H1 (cell line): ENCODE results near the gene ADAM19. TPM values are rescaled to one million over a fixed set of nuclear protein-coding genes. Genes with fewer than 3 reads are reported as not detected.

Source experiments
- CTCF ChIA-PET: fragments of 300-600 bp; sonication (Branson Sonifier 250); formaldehyde crosslinking; loops from one replicate; lab custom pipeline; 2021; ENCODE audit not compliant: partially characterized antibody; lab: Charles Lee
- POLR2A ChIA-PET: fragments of 300-600 bp; sonication (Branson Sonifier 250); formaldehyde crosslinking; loops from one replicate; lab custom pipeline; 2021; ENCODE audit warnings: inconsistent platforms; ENCODE audit not compliant: partially characterized antibody; lab: Charles Lee
- DNase-seq, 2 experiments: peaks; one replicate each; pipeline versions ENCODE4 v3.0.0 to v3.0.0-alpha.2; 2010 to 2022; ENCODE audit warnings: low spot score in 2 of 2, low read depth in 1 of 2, mixed read lengths in 1 of 2
- FAIRE-seq: peaks from 2 replicates; lab custom pipeline; 2011; peaks lifted over from hg19 to GRCh38; lab: Jason Lieb, UNC
- H2AFZ ChIP-seq: 2 replicates; pipeline ENCODE4 v1.8.1; 2012; ENCODE audit warnings: low read length, inconsistent platforms
- H2AK5ac ChIP-seq: 2 replicates; pipeline ENCODE4 v1.6.1; 2013; ENCODE audit warnings: low read depth, low read length
- H2BK120ac ChIP-seq: replicated peaks from 2 replicates; pipeline ENCODE3; 2013; ENCODE audit warnings: low read depth, low read length, inconsistent platforms
- H2BK12ac ChIP-seq: 2 replicates; pipeline ENCODE4 v1.6.1; 2013; ENCODE audit warnings: low read depth, low read length
- H2BK15ac ChIP-seq: 2 replicates; pipeline ENCODE4 v1.6.1; 2013; ENCODE audit warnings: low read length
- H2BK20ac ChIP-seq: 2 replicates; pipeline ENCODE4 v1.6.1; 2013; ENCODE audit warnings: low read length
- H2BK5ac ChIP-seq: 2 replicates; pipeline ENCODE4 v1.6.1; 2013; ENCODE audit warnings: low read depth, low read length
- H3K14ac ChIP-seq: 2 replicates; pipeline ENCODE4 v1.6.1; 2013; ENCODE audit warnings: inconsistent platforms; ENCODE audit not compliant: insufficient read length
- H3K18ac ChIP-seq: 2 replicates; pipeline ENCODE4 v1.6.1; 2013; ENCODE audit warnings: low read length; ENCODE audit errors: extremely low read depth
- H3K23ac ChIP-seq: 2 replicates; pipeline ENCODE4 v1.6.1; 2013; ENCODE audit warnings: inconsistent platforms; ENCODE audit not compliant: insufficient read length
- H3K23me2 ChIP-seq: 2 replicates; pipeline ENCODE4 v1.6.1; 2013; ENCODE audit warnings: low read depth, low read length
- H3K27ac ChIP-seq: 2 replicates; pipeline ENCODE4 v1.6.1; 2011; ENCODE audit warnings: low read depth, low read length, inconsistent platforms
- H3K27me3 ChIP-seq, 4 experiments: replicated peaks in 1 of 4; 1 replicate in 1 of 4; 2 replicates in 3 of 4; pipeline versions ENCODE4 v1.6.1 to v1.8.1; 2011 to 2013; ENCODE audit warnings: low read length in 3 of 4, mild to moderate bottlenecking in 3 of 4, inconsistent platforms in 2 of 4, mixed read lengths in 2 of 4, moderate library complexity in 1 of 4; ENCODE audit not compliant: control insufficient read depth in 3 of 4, insufficient read depth in 3 of 4; ENCODE audit errors: extremely low read depth in 1 of 4
- H3K36me3 ChIP-seq, 4 experiments: 2 replicates each; pipeline versions ENCODE4 v1.6.1 to v1.8.1; 2011 to 2013; ENCODE audit warnings: mild to moderate bottlenecking in 4 of 4, low read length in 3 of 4, moderate library complexity in 2 of 4, control low read depth in 1 of 4, inconsistent platforms in 1 of 4; ENCODE audit not compliant: insufficient read depth in 4 of 4, control insufficient read depth in 2 of 4
- H3K4ac ChIP-seq: replicated peaks from 2 replicates; pipeline ENCODE3; 2013; ENCODE audit warnings: low read length, low read depth, mixed read lengths, inconsistent platforms; ENCODE audit not compliant: insufficient read length
- H3K4me1 ChIP-seq, 4 experiments: replicated peaks in 1 of 4; 1 replicate in 1 of 4; 2 replicates in 3 of 4; pipeline versions ENCODE4 v1.6.1 to v1.8.1; 2011 to 2013; ENCODE audit warnings: low read length in 3 of 4, inconsistent platforms in 2 of 4, mixed read lengths in 1 of 4; ENCODE audit not compliant: insufficient read depth in 4 of 4, control insufficient read depth in 3 of 4
- H3K4me2 ChIP-seq, 2 experiments: 2 replicates each; pipeline versions ENCODE4 v1.6.1 to v1.8.1; 2011 to 2013; ENCODE audit warnings: low read depth in 2 of 2, low read length in 2 of 2, control low read depth in 1 of 2, inconsistent platforms in 1 of 2, mild to moderate bottlenecking in 1 of 2; ENCODE audit not compliant: insufficient read depth in 1 of 2
- H3K4me3 ChIP-seq, 4 experiments: fragments of 200-600, 300-600 bp in 1 of 4; sonication (generic), shearing (Covaris generic), sonication (Bioruptor Twin) in 1 of 4; 2 replicates each; pipeline versions ENCODE4 v1.5.1 to v1.8.1; 2011 to 2016; ENCODE audit warnings: low read length in 4 of 4, low read depth in 3 of 4, control low read depth in 2 of 4, inconsistent platforms in 2 of 4, mild to moderate bottlenecking in 2 of 4, mixed read lengths in 1 of 4, moderate library complexity in 1 of 4; ENCODE audit not compliant: insufficient read depth in 2 of 4; ENCODE audit errors: extremely low read depth in 1 of 4
- H3K56ac ChIP-seq: replicated peaks from 2 replicates; pipeline ENCODE3; 2013; ENCODE audit warnings: low read depth, mild to moderate bottlenecking, mixed read lengths, low read length, inconsistent platforms; ENCODE audit not compliant: insufficient read length
- H3K79me1 ChIP-seq: 2 replicates; pipeline ENCODE4 v1.6.1; 2013; ENCODE audit warnings: low read depth, low read length, control low read depth
- H3K79me2 ChIP-seq, 2 experiments: 2 replicates each; pipeline versions ENCODE4 v1.6.1 to v1.8.1; 2012 to 2013; ENCODE audit warnings: low read length in 2 of 2, mild to moderate bottlenecking in 2 of 2, inconsistent platforms in 1 of 2; ENCODE audit not compliant: insufficient read depth in 2 of 2, control insufficient read depth in 1 of 2
- H3K9ac ChIP-seq, 4 experiments: replicated peaks in 1 of 4; 1 replicate in 1 of 4; 2 replicates in 3 of 4; pipeline versions ENCODE4 v1.6.1 to v1.8.1; 2011 to 2013; ENCODE audit warnings: low read depth in 3 of 4, low read length in 3 of 4, control low read depth in 2 of 4, mild to moderate bottlenecking in 2 of 4, moderate library complexity in 2 of 4, inconsistent platforms in 1 of 4; ENCODE audit errors: extremely low read depth in 1 of 4
- H3K9me3 ChIP-seq, 2 experiments: 2 replicates each; pipeline versions ENCODE4 v1.6.1 to v1.8.1; 2012 to 2013; ENCODE audit warnings: mild to moderate bottlenecking in 2 of 2, moderate library complexity in 2 of 2, control low read depth in 1 of 2, inconsistent platforms in 1 of 2, low read depth in 1 of 2, low read length in 1 of 2, mixed read lengths in 1 of 2; ENCODE audit not compliant: insufficient read depth in 2 of 2
- H4K20me1 ChIP-seq, 2 experiments: replicated peaks in 1 of 2; 2 replicates each; pipeline versions ENCODE3 to v1.8.1; 2011 to 2013; ENCODE audit warnings: inconsistent platforms in 2 of 2, low read length in 2 of 2, mild to moderate bottlenecking in 1 of 2; ENCODE audit not compliant: insufficient read depth in 2 of 2, control insufficient read depth in 1 of 2
- H4K5ac ChIP-seq: 2 replicates; pipeline ENCODE4 v1.6.1; 2013; ENCODE audit warnings: low read length, low read depth, mixed read lengths, inconsistent platforms; ENCODE audit not compliant: insufficient read length
- H4K8ac ChIP-seq: 2 replicates; pipeline ENCODE4 v1.8.0; 2013; ENCODE audit warnings: mild to moderate bottlenecking, moderate library complexity, low read length, inconsistent platforms; ENCODE audit not compliant: insufficient read depth; ENCODE audit errors: extremely low read depth
- H4K91ac ChIP-seq: replicated peaks from 2 replicates; pipeline ENCODE3; 2013; ENCODE audit warnings: low read length, mixed read lengths, inconsistent platforms; ENCODE audit not compliant: insufficient read length
- CBX5 ChIP-seq: fragments of 300-800, 300-1000 bp; sonication (generic); IDR thresholded peaks from 2 replicates; pipeline ENCODE4 v1.7.1; 2016; ENCODE audit warnings: antibody characterized with exemption, low read length, low read depth
- EGR1 ChIP-seq: IDR thresholded peaks from 2 replicates; pipeline ENCODE4 v1.6.1; 2011; ENCODE audit warnings: low read depth, low read length, borderline replicate concordance
- JUND ChIP-seq: IDR thresholded peaks from 2 replicates; pipeline ENCODE4 v1.6.1; 2011; ENCODE audit warnings: mild to moderate bottlenecking, improper control_type of control experiment, low read length
- KDM4A ChIP-seq: IDR thresholded peaks from one replicate; pipeline ENCODE4 v1.7.1; 2012; ENCODE audit warnings: low read depth, mild to moderate bottlenecking, moderate library complexity, low read length, inconsistent platforms; ENCODE audit not compliant: severe bottlenecking
- NRF1 ChIP-seq: IDR thresholded peaks from 2 replicates; pipeline ENCODE4 v1.6.1; 2011; ENCODE audit warnings: mild to moderate bottlenecking, low read depth, low read length, improper control_type of control experiment
- PHF8 ChIP-seq: fragments of 200-600 bp; sonication (generic); conservative IDR thresholded peaks from 2 replicates; pipeline ENCODE4 v1.7.1; 2012; ENCODE audit warnings: low read depth, mild to moderate bottlenecking, inconsistent platforms, low read length, moderate library complexity
- SP1 ChIP-seq: IDR thresholded peaks from 2 replicates; pipeline ENCODE4 v1.6.1; 2011; ENCODE audit warnings: low read depth, low read length
- WGBS, 2 experiments: shearing (Covaris generic) in 1 of 2; methylation state at CpG; one replicate each; pipeline versions ENCODE4 v1.1.6 to v1.1.7; 2013 to 2015; ENCODE audit warnings: low lambda C conversion rate in 2 of 2, mixed read lengths in 2 of 2, inconsistent platforms in 1 of 2, low coverage in 1 of 2, missing lambda C conversion rate in 1 of 2; ENCODE audit not compliant: insufficient replicate concordance in 2 of 2, insufficient coverage in 1 of 2, insufficient read length in 1 of 2; ENCODE audit errors: extremely low coverage in 1 of 2, missing lambda C conversion rate in 1 of 2; 5-methylcytosine and 5-hydroxymethylcytosine counted together
- polyA plus RNA-seq, 7 experiments: library from polyadenylated mRNA; depleted of rRNA in 3 of 7; stranded (reverse) in 5 of 7; unstranded in 2 of 7; fragments of >200 nt in 5 of 7; fragments of 200-250 nt in 2 of 7; gene quantifications; 1 replicate in 5 of 7; 2 replicates in 1 of 7; 4 replicates in 1 of 7; pipeline versions ENCODE4 v1.2.1 to v1.2.3, GENCODE V29; 2011 to 2013; ENCODE audit warnings: missing spikeins in 2 of 7, mixed read lengths in 2 of 7
- total RNA-seq: library from RNA; stranded (reverse); fragmentation: NEBNext Ultra II Directional; extraction: Animal tissue kit (Norgen Biotek cat#: 25700); gene quantifications from 2 replicates; pipeline ENCODE4 v1.2.1, GENCODE V29; 2021

ADAM19 gene
- total and polyA plus RNA-seq, 2 of the 8 experiments (the other 6 are each of a cell fraction or from before 2014, with no cell fraction given) = 6.5 to 22.7 TPM

DNA sequence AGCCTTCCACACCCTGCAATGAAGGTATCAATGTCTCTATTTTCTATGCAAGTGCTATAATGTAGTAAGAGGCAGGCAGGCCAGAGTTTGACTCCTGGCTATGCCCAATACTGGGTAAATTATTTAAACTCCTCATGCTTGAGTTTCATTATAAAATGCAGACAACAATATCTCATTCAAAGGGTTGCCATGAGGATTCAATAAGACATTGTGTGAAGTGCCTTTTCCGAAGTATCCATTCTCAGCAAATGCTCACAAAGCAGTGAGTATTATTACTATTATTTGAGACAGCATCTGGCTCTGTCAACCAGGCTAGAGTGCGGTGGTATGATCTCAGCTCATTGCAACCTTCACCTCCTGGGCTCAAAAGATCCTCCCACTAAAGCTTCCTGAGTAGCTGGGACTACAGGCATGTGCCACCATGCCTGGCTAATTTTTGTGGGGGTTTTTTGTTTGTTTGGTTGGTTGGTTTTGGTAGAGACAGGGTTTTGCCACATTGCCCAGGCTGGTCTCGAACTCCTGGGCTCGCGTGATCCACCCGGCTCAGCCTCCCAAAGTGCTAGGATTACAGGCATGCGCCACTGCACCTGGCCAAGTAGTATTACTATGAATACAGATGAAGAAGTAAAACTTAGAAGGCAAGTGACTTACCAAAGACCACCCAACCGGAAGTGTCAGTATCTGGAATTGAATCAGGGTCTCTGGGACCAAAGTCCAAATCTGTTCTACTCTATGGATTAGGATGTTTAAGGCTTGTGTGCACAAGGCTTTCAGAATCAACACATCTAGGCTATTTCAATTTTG is 18.8 kb downstream of the ADAM19 start:
- Histone ChIP-seq H4K5ac (no peak overlapping the region), H4K91ac (no peak overlapping the region), H3K4ac (no peak overlapping the region), H2AK5ac (no peak overlapping the region), H3K9ac (no peak overlapping the region), H3K14ac (no peak overlapping the region), H2BK5ac (no peak overlapping the region), H3K27ac (no peak overlapping the region), H4K20me1 (no peaks in the 10 kb centered on the region), H3K9me3 (no peaks in the 10 kb centered on the region), H2BK20ac (no peak overlapping the region), H3K4me2 (no peak overlapping the region), H3K79me1 (no peaks in the 10 kb centered on the region; the same call in 1 of the 2 replicates), H3K27me3 (no peaks in the 10 kb centered on the region), H3K23me2 (no peaks in the 10 kb centered on the region; the same call in 1 of the 2 replicates), H4K8ac (no peak overlapping the region), H3K18ac (no peak overlapping the region), H3K36me3 (no peaks in the 10 kb centered on the region), H3K23ac (no peak overlapping the region), H3K4me1 (peaks cover 2 to 9% (median 5%) of the 10 kb centered on the region in 4 experiments; a peak in 5 of 7 replicates), H2BK15ac (no peak overlapping the region), H2BK120ac (no peak overlapping the region), H3K79me2 (no peaks in the 10 kb centered on the region), H3K56ac (no peak overlapping the region), H2BK12ac (no peak overlapping the region), H3K4me3 (no peak overlapping the region), H2AFZ (no peak overlapping the region)
- no peak for FAIRE-seq
- ChIA-PET CTCF (interaction anchor here (0.7 to 1.5 kb wide), 2 partner anchors 10 to 23 kb away, joined by 3 to 4 read pairs; no protein-coding TSS in a partner anchor), POLR2A (interaction anchor here (1.5 kb wide), 1 partner anchor 15 kb away, joined by 3 read pairs; no protein-coding TSS in a partner anchor)
- WGBS, 2 experiments = 94% methylated on average over 8 of the region's 8 CpGs; no CpG with 5 or more reads in 1 of the 2 experiments
- no peak for DNase-seq
- TF ChIP-seq SP1 = no peak
- TF ChIP-seq EGR1 = no peak
- no peak for TF ChIP-seq JUND
- TF ChIP-seq NRF1 = no peak
- no peak for TF ChIP-seq KDM4A
- no peak for TF ChIP-seq CBX5
- TF ChIP-seq PHF8 = no peak
